ENCODE results near the gene TPRKB.
"Not testable (repeated sequence)": the region's sequence is repeated elsewhere in the genome, so short reads cannot be mapped to it uniquely, and the experiment has no call there.

Gene TPRKB

DNA sequence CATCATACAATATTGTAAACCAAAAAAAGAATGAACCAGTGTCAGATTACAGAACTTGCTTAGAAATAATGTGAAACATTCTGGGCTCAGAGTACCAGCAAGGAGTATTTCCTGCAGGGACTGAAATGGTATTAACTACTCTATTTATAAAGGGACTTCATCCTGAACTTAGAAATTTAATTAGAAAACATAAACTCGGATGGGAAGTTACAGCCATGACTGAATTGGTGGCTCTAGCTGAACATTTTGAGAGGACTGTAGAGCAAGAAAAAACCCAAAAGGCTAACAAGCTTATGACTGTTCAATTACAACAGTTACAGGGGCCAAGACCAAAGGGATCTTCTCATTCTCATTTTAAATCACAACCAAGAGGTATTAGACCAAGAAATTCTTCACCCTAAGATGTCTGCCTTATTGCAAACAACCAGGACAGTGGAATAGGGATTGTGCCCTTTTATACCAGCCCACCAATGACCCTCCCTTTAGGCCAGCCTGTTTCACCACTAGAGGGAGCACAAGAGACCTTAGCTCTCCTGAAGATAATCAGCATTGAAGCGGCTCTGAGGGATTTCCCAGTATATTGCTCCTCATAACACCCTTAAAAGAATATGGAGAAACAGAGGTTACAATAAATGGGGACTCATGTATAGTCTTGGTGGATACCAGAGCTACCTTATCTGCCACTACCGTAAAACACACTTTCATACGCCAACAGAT, 46.6 kb downstream of the TPRKB start:
- not testable (repeated sequence) for H3K27me3 ChIP-seq (ENCODE audit: insufficient read depth, low read length, poor library complexity, severe bottlenecking); H3K4me2 ChIP-seq (ENCODE audit: low read depth, low read length, poor library complexity, severe bottlenecking); H3K9me2 ChIP-seq (replicated peaks; ENCODE audit: low read depth, low read length); H3K9ac ChIP-seq (ENCODE audit: low read depth, low read length, poor library complexity, severe bottlenecking); H3K4me1 ChIP-seq (ENCODE audit: insufficient read depth, low read length, poor library complexity, severe bottlenecking); H3K9me3 ChIP-seq (ENCODE audit: insufficient read depth, low read depth, low read length); H4K20me1 ChIP-seq (ENCODE audit: insufficient read depth, low read length, poor library complexity, severe bottlenecking); H3K4me3 ChIP-seq (ENCODE audit: low read length, poor library complexity, severe bottlenecking); H3K79me2 ChIP-seq (ENCODE audit: insufficient read depth, low read length); H3K36me3 ChIP-seq (ENCODE audit: insufficient read depth, low read length); H3F3A ChIP-seq (ENCODE audit: low read depth)
- H2AFZ ChIP-seq (ENCODE audit: low read length), result 0 out of 2 replicates have a peak overlapping the region, but pooled peaks have one; percentile 30
- TF ChIP-seq, protein P1, sequence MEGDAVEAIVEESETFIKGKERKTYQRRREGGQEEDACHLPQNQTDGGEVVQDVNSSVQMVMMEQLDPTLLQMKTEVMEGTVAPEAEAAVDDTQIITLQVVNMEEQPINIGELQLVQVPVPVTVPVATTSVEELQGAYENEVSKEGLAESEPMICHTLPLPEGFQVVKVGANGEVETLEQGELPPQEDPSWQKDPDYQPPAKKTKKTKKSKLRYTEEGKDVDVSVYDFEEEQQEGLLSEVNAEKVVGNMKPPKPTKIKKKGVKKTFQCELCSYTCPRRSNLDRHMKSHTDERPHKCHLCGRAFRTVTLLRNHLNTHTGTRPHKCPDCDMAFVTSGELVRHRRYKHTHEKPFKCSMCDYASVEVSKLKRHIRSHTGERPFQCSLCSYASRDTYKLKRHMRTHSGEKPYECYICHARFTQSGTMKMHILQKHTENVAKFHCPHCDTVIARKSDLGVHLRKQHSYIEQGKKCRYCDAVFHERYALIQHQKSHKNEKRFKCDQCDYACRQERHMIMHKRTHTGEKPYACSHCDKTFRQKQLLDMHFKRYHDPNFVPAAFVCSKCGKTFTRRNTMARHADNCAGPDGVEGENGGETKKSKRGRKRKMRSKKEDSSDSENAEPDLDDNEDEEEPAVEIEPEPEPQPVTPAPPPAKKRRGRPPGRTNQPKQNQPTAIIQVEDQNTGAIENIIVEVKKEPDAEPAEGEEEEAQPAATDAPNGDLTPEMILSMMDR (conservative IDR thresholded peaks at IDR 0.05; ENCODE audit: low read length), result peak; percentile 68

DNA sequence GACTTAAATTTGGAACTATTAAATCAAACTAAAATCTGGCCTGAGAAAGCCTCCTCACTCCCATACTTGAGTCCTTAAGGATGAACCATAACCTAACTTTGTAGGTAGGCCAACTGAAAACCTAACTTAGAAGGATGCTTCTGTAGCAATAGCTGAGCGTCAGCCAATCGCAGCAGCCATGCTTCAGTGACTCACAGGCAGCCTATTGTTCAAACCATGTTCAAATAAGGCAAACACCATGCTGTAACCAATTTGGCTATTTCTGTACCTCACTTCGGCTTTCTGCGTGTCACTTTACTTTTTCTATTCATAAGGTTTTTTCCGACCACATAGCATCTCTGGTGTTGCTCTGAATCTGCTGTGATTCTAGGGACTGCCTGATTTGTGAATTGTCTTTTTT, 48.7 kb downstream of the TPRKB start:
- H3K4me1 ChIP-seq (ENCODE audit: insufficient read depth, low read length, poor library complexity, severe bottlenecking); H3K79me2 ChIP-seq (ENCODE audit: insufficient read depth, low read length); H3K9me2 ChIP-seq (replicated peaks; ENCODE audit: low read depth, low read length); H3K9me3 ChIP-seq (ENCODE audit: insufficient read depth, low read depth, low read length); H2AFZ ChIP-seq (ENCODE audit: low read length); H3K9ac ChIP-seq (ENCODE audit: low read depth, low read length, poor library complexity, severe bottlenecking); H3F3A ChIP-seq (ENCODE audit: low read depth); H3K4me2 ChIP-seq (ENCODE audit: low read depth, low read length, poor library complexity, severe bottlenecking); H3K36me3 ChIP-seq (ENCODE audit: insufficient read depth, low read length); H3K27me3 ChIP-seq (ENCODE audit: insufficient read depth, low read length, poor library complexity, severe bottlenecking); H4K20me1 ChIP-seq (ENCODE audit: insufficient read depth, low read length, poor library complexity, severe bottlenecking); H3K4me3 ChIP-seq (ENCODE audit: low read length, poor library complexity, severe bottlenecking): not testable (repeated sequence)

DNA sequence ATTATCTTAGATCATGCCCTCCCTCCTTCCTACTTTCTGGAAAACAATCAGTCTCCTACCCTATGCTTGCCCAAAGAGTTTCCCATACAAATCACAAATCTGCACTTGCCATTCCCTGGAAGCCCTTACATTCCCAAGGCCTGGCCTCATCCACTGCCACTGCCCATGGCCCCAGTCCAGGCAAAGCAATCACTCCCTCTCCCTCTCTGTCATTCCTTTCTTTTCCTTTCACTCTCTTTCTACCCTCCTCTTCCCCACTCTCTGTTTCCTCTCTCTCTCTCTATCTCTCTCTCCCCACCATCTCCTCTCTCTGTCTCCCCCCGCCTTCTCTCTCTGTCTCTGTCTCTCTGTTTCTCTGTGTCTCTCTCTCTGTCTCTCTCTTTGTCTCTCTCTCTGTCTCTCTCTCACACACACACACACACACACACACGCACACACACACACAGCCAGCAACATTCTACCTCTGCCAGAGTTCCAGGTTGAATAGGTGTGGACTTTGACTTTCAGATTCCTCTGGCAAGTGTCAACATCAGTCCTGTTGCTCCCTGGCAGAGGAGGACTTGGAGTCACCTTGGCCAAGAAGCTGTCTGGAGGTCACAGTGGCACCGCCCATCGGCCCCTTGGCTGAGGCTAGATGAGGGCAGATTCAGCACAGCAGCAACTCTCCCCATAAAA, 51.2 kb downstream of the TPRKB start:
- H3K9me2 ChIP-seq (replicated peaks; ENCODE audit: low read depth, low read length), result no peaks in the 10 kb centered on the region
- H2AFZ ChIP-seq (ENCODE audit: low read length), result no peak overlapping the region
- no peak overlapping the region for H3K4me2 ChIP-seq (ENCODE audit: low read depth, low read length, poor library complexity, severe bottlenecking)
- H3K27me3 ChIP-seq (ENCODE audit: insufficient read depth, low read length, poor library complexity, severe bottlenecking), result no peaks in the 10 kb centered on the region
- H3F3A ChIP-seq (ENCODE audit: low read depth), result no peaks in the 10 kb centered on the region
- no peak overlapping the region for H3K9ac ChIP-seq (ENCODE audit: low read depth, low read length, poor library complexity, severe bottlenecking)
- H3K4me1 ChIP-seq (ENCODE audit: insufficient read depth, low read length, poor library complexity, severe bottlenecking), result no peaks in the 10 kb centered on the region
- H3K79me2 ChIP-seq (ENCODE audit: insufficient read depth, low read length), result no peaks in the 10 kb centered on the region
- H4K20me1 ChIP-seq (ENCODE audit: insufficient read depth, low read length, poor library complexity, severe bottlenecking), result no peaks in the 10 kb centered on the region
- H3K4me3 ChIP-seq (ENCODE audit: low read length, poor library complexity, severe bottlenecking), result no peak overlapping the region
- TF ChIP-seq EZH2phosphoT487 (IDR thresholded peaks at IDR 0.05; ENCODE audit: borderline replicate concordance), result no peak
- TF ChIP-seq, protein P1 (conservative IDR thresholded peaks at IDR 0.05; ENCODE audit: low read length), result no peak
- H3K9me3 ChIP-seq (ENCODE audit: insufficient read depth, low read depth, low read length), result no peaks in the 10 kb centered on the region; the same call in 1 of the 2 replicates
- no peaks in the 10 kb centered on the region for H3K36me3 ChIP-seq (ENCODE audit: insufficient read depth, low read length)

DNA sequence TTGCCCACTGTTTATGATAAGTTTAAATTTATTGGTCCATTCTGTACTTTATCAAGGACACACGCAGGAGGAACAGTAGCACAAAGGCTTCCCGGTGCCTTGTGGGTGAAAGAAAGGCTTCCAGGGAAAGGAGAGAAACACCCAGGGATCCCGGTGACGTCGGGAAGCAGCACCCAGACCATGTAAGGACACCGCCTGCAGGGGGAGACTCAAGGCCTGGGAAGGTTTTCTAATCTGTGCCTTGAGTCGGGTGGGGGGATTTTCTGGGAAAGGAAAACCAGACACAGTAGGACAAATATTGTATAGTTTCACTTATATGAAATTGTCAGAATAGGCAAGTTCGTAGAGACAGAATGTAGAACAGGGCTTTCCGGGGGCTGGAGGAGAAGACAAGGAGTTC, 52.2 kb downstream of the TPRKB start:
- not testable (repeated sequence) for H3F3A ChIP-seq (ENCODE audit: low read depth); H3K9me3 ChIP-seq (ENCODE audit: insufficient read depth, low read depth, low read length); H4K20me1 ChIP-seq (ENCODE audit: insufficient read depth, low read length, poor library complexity, severe bottlenecking); H3K4me1 ChIP-seq (ENCODE audit: insufficient read depth, low read length, poor library complexity, severe bottlenecking); H3K4me2 ChIP-seq (ENCODE audit: low read depth, low read length, poor library complexity, severe bottlenecking); H3K9me2 ChIP-seq (replicated peaks; ENCODE audit: low read depth, low read length); H2AFZ ChIP-seq (ENCODE audit: low read length); H3K9ac ChIP-seq (ENCODE audit: low read depth, low read length, poor library complexity, severe bottlenecking); H3K79me2 ChIP-seq (ENCODE audit: insufficient read depth, low read length); H3K4me3 ChIP-seq (ENCODE audit: low read length, poor library complexity, severe bottlenecking); H3K27me3 ChIP-seq (ENCODE audit: insufficient read depth, low read length, poor library complexity, severe bottlenecking); H3K36me3 ChIP-seq (ENCODE audit: insufficient read depth, low read length)
- TF ChIP-seq, protein P1 (conservative IDR thresholded peaks at IDR 0.05; ENCODE audit: low read length), result peak; percentile 24

DNA sequence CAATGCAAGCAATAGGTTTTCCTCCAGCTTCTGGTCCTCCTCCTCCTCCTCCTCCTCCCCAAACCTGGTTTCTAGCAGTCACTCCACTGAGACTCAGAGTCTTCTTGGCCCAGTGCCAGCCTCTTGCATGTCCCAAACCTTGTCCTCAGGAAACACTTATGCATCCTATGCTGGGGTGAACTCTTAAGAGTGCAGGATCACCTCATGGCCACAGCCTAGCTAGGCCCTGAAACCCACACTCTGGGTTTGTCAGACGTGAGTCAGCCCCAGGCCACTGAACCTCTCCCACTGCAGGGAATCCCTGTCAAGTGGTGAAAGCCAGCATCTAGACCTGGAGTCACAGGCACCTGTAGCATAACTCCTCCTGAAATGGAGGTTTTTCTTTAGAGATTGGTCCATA, 52.8 kb downstream of the TPRKB start:
- H3K27me3 ChIP-seq (ENCODE audit: insufficient read depth, low read length, poor library complexity, severe bottlenecking); H3K9me2 ChIP-seq (replicated peaks; ENCODE audit: low read depth, low read length); H3K9ac ChIP-seq (ENCODE audit: low read depth, low read length, poor library complexity, severe bottlenecking); H3F3A ChIP-seq (ENCODE audit: low read depth); H3K79me2 ChIP-seq (ENCODE audit: insufficient read depth, low read length); H3K4me3 ChIP-seq (ENCODE audit: low read length, poor library complexity, severe bottlenecking); H3K4me2 ChIP-seq (ENCODE audit: low read depth, low read length, poor library complexity, severe bottlenecking); H4K20me1 ChIP-seq (ENCODE audit: insufficient read depth, low read length, poor library complexity, severe bottlenecking); H3K36me3 ChIP-seq (ENCODE audit: insufficient read depth, low read length); H3K9me3 ChIP-seq (ENCODE audit: insufficient read depth, low read depth, low read length); H2AFZ ChIP-seq (ENCODE audit: low read length); H3K4me1 ChIP-seq (ENCODE audit: insufficient read depth, low read length, poor library complexity, severe bottlenecking): not testable (repeated sequence)

Measured in Loucy (cell line).